GM12878 (cell line): ENCODE data around the gene HMMR. TPM values are rescaled to one million over a fixed set of nuclear protein-coding genes. Genes with fewer than 3 reads are reported as not detected.
A peak's percentile ranks its signal among the peaks of the same experiment; 100 is the strongest.

ENCODE experiments used
- BHLHE40 ChIP-seq, 2 experiments: fragments of 450-650 bp in 1 of 2; IDR thresholded peaks; 2 replicates each; pipeline ENCODE4 v1.6.1; 2011 to 2017; ENCODE audit warnings: low read depth in 2 of 2, borderline replicate concordance in 1 of 2, improper control_type of control experiment in 1 of 2, low read length in 1 of 2, mild to moderate bottlenecking in 1 of 2
- BMI1 ChIP-seq: fragments of 450-650 bp; IDR thresholded peaks from 2 replicates; pipeline ENCODE4 v1.6.1; 2016; ENCODE audit warnings: mild to moderate bottlenecking, moderate library complexity, borderline replicate concordance
- EED ChIP-seq: sonication (generic); IDR thresholded peaks from 2 replicates; pipeline ENCODE4 v1.6.1; 2016; ENCODE audit warnings: antibody characterized with exemption, low read depth
- FOS ChIP-seq: IDR thresholded peaks from 3 replicates; pipeline ENCODE4 v1.6.1; 2011; ENCODE audit warnings: borderline replicate concordance; ENCODE audit not compliant: insufficient read length; ENCODE audit errors: extremely low read depth
- GATAD2B ChIP-seq: fragments of 450-650 bp; conservative IDR thresholded peaks from 2 replicates; pipeline ENCODE4 v1.6.1; 2017; ENCODE audit warnings: low read depth, mild to moderate bottlenecking, moderate library complexity
- HDAC2 ChIP-seq: fragments of 200-600 bp; sonication (generic); IDR thresholded peaks from 2 replicates; pipeline ENCODE4 v1.6.1; 2017
- LARP7 ChIP-seq: fragments of 450-650 bp; IDR thresholded peaks from 2 replicates; pipeline ENCODE4 v1.6.1; 2017; ENCODE audit warnings: mild to moderate bottlenecking
- MEF2A ChIP-seq: IDR thresholded peaks from 2 replicates; pipeline ENCODE4 v1.6.1; 2011; ENCODE audit warnings: low read depth, mild to moderate bottlenecking, low read length, moderate library complexity; ENCODE audit not compliant: insufficient read depth
- MYC ChIP-seq: IDR thresholded peaks from 2 replicates; pipeline ENCODE4 v1.6.1; 2011; ENCODE audit warnings: mild to moderate bottlenecking, low read length, moderate library complexity, inconsistent platforms; ENCODE audit not compliant: insufficient read depth, insufficient replicate concordance, insufficient read length, severe bottlenecking
- NBN ChIP-seq: fragments of 450-650 bp; IDR thresholded peaks from 2 replicates; pipeline ENCODE4 v1.6.1; 2016
- NFXL1 ChIP-seq: fragments of 450-650 bp; IDR thresholded peaks from 2 replicates; pipeline ENCODE4 v1.6.1; 2017; ENCODE audit warnings: antibody characterized with exemption, mild to moderate bottlenecking, borderline replicate concordance
- NR2C2 ChIP-seq: IDR thresholded peaks from 2 replicates; pipeline ENCODE4 v1.6.1; 2011; ENCODE audit warnings: borderline replicate concordance, low read depth; ENCODE audit not compliant: control insufficient read depth, insufficient read length
- PAX5 ChIP-seq: IDR thresholded peaks from 2 replicates; pipeline ENCODE4 v1.6.1; 2011; ENCODE audit warnings: low read depth, low read length, borderline replicate concordance
- POLR2AphosphoS2 ChIP-seq: IDR thresholded peaks from 2 replicates; pipeline ENCODE4 v1.6.1; 2011; ENCODE audit warnings: low read depth, mild to moderate bottlenecking, low read length, improper control_type of control experiment, moderate library complexity
- RELB ChIP-seq: fragments of 450-650 bp; IDR thresholded peaks from 2 replicates; pipeline ENCODE4 v1.6.1; 2017; ENCODE audit warnings: low read depth, mild to moderate bottlenecking, moderate library complexity
- SPI1 ChIP-seq: IDR thresholded peaks from 2 replicates; pipeline ENCODE4 v1.6.1; 2011; ENCODE audit warnings: low read depth, mild to moderate bottlenecking, low read length, moderate library complexity, borderline replicate concordance; ENCODE audit not compliant: insufficient read depth
- SREBF2 ChIP-seq: IDR thresholded peaks from 2 replicates; pipeline ENCODE4 v1.6.1; 2012; ENCODE audit warnings: mild to moderate bottlenecking, low read length
- ZNF24 ChIP-seq: fragments of 450-650 bp; IDR thresholded peaks from 2 replicates; pipeline ENCODE4 v1.6.1; 2017; ENCODE audit warnings: antibody characterized with exemption, mild to moderate bottlenecking
- ZNF592 ChIP-seq: fragments of 450-650 bp; IDR thresholded peaks from 2 replicates; pipeline ENCODE4 v1.6.1; 2017; ENCODE audit warnings: mild to moderate bottlenecking, moderate library complexity
- ZNF687 ChIP-seq: fragments of 450-650 bp; IDR thresholded peaks from 2 replicates; pipeline ENCODE4 v1.6.1; 2017; ENCODE audit warnings: mild to moderate bottlenecking, moderate library complexity
- ZSCAN29 ChIP-seq: fragments of 450-650 bp; IDR thresholded peaks from 2 replicates; pipeline ENCODE4 v1.6.1; 2017; ENCODE audit warnings: mild to moderate bottlenecking, moderate library complexity
- polyA plus RNA-seq, 11 experiments: library from polyadenylated mRNA; depleted of rRNA in 4 of 11; unstranded in 6 of 11; stranded (reverse) in 5 of 11; fragments of >200 nt; fragmentation: Nextera tagmentation in 4 of 11; fragmentation: Illumina TruSeq in 1 of 11; extraction: Ambion mirVana in 4 of 11; extraction: Trizol in 1 of 11; gene quantifications; 1 replicate in 1 of 11; 2 replicates in 10 of 11; pipeline versions ENCODE4 v1.2.1 to v1.2.3, GENCODE V29; 2011 to 2016; ENCODE audit warnings: inconsistent platforms in 2 of 11, missing spikeins in 2 of 11, low read depth in 1 of 11
- total RNA-seq, 4 experiments: library from RNA; depleted of rRNA in 3 of 4; stranded (reverse); fragments of >200 nt in 3 of 4; fragmentation: Illumina TruSeq in 1 of 4; extraction: Trizol in 1 of 4; gene quantifications; 2 replicates each; pipeline versions ENCODE4 v1.2.1 to v1.2.3, GENCODE V29; 2013 to 2021

HMMR gene
- total and polyA plus RNA-seq, 10 of the 15 experiments (the other 5 are each of a cell fraction or from before 2014, with no cell fraction given): 44.1 to 122 (median 64.2) TPM

- TF ChIP-seq ZNF592 (no peak), SREBF2 (no peak), FOS (peak; percentile 49), NR2C2 (no peak), EED (peak; percentile 37; the same call in 1 of the 2 replicates), PAX5 (peak; percentile 82), GATAD2B (peak; percentile 87), NBN (peak; percentile 82), ZNF24 (no peak), ZSCAN29 (no peak), LARP7 (peak; percentile 91; the same call in 1 of the 2 replicates), ZNF687 (peak; percentile 95), BHLHE40 (IDR thresholded peaks at IDR 0.05; ENCODE audit: borderline replicate concordance in 1 of 2, low read depth in 2 of 2, low read length in 1 of 2) (peak; percentile 65 to 91; a peak in 3 of 4 replicates), MYC (peak; percentile 81), NFXL1 (no peak), SPI1 (no peak), POLR2AphosphoS2 (peak; percentile 76; the same call in 1 of the 2 replicates), HDAC2 (no peak), MEF2A (no peak), RELB (peak; percentile 65; the same call in 1 of the 2 replicates), BMI1 (no peak)
Measured at GRCh38 chr5:163459819-163460561, 442 bp upstream of the HMMR start, which contains the start of gene NUDCD2 (continued).
